ENCODE results near the gene CPXM1.
"Not testable (repeated sequence)": the region's sequence is repeated elsewhere in the genome, so short reads cannot be mapped to it uniquely, and the experiment has no call there.

The CPXM1 gene

GRCh38 chr20:2778602-2779321, 21.7 kb downstream of the CPXM1 start:
- Mint-ChIP-seq H3K27me3 (peaks cover 20% of the 10 kb centered on the region), H3K4me1 (no peaks in the 10 kb centered on the region), H3K27ac (no peak overlapping the region), H3K4me3 (no peak overlapping the region), H3K36me3 (no peaks in the 10 kb centered on the region), H3K9me3 (no peaks in the 10 kb centered on the region)
- no peak for DNase-seq
- CTCF ChIA-PET = interaction anchor here (0.7 kb wide), 1 partner anchor 11 kb away, joined by 3 read pairs; no protein-coding TSS in a partner anchor

- DNase-seq = no peak
- no peaks in the 10 kb centered on the region for H3K36me3 Mint-ChIP-seq
- peaks cover 30% of the 10 kb centered on the region for H3K27me3 Mint-ChIP-seq
- no peak overlapping the region for H3K4me3 Mint-ChIP-seq
- peaks cover 4% of the 10 kb centered on the region for H3K4me1 Mint-ChIP-seq
- H3K27ac Mint-ChIP-seq = no peak overlapping the region
- H3K9me3 Mint-ChIP-seq = no peaks in the 10 kb centered on the region
- CTCF ChIA-PET = no interaction called here
Measured at GRCh38 chr20:2775139-2775538, 25.3 kb downstream of the CPXM1 start.

- Mint-ChIP-seq H3K4me1 (peaks cover 4% of the 10 kb centered on the region), H3K27me3 (peaks cover 43% of the 10 kb centered on the region), H3K27ac (no peak overlapping the region), H3K4me3 (no peak overlapping the region), H3K36me3 (no peaks in the 10 kb centered on the region), H3K9me3 (no peaks in the 10 kb centered on the region)
- CTCF ChIA-PET = interaction anchor here (0.7 kb wide), 1 partner anchor 484 kb away, joined by 3 read pairs; no protein-coding TSS in a partner anchor
- no peak for DNase-seq
Measured at GRCh38 chr20:2773812-2774211, 26.6 kb downstream of the CPXM1 start.

- Mint-ChIP-seq H3K36me3 (no peaks in the 10 kb centered on the region), H3K27me3 (peaks cover 62% of the 10 kb centered on the region), H3K4me1 (peaks cover 4% of the 10 kb centered on the region), H3K4me3 (no peak overlapping the region), H3K27ac (no peak overlapping the region), H3K9me3 (no peaks in the 10 kb centered on the region)
- DNase-seq = no peak
- CTCF ChIA-PET = no interaction called here
Measured at GRCh38 chr20:2771631-2772080, 28.8 kb downstream of the CPXM1 start.

GRCh38 chr20:2770091-2770490, 30.3 kb downstream of the CPXM1 start:
- H3K9me3 Mint-ChIP-seq, H3K4me3 Mint-ChIP-seq, H3K27ac Mint-ChIP-seq, CTCF ChIA-PET, DNase-seq, H3K36me3 Mint-ChIP-seq, H3K4me1 Mint-ChIP-seq: not testable (repeated sequence)
- H3K27me3 Mint-ChIP-seq = peaks cover 59% of the 10 kb centered on the region

GRCh38 chr20:2768632-2769015, 31.8 kb downstream of the CPXM1 start:
- Mint-ChIP-seq H3K4me3 (no peak overlapping the region), H3K4me1 (peaks cover 4% of the 10 kb centered on the region), H3K9me3 (no peaks in the 10 kb centered on the region), H3K27ac (no peak overlapping the region), H3K36me3 (no peaks in the 10 kb centered on the region), H3K27me3 (peaks cover 64% of the 10 kb centered on the region)
- DNase-seq = no peak
- CTCF ChIA-PET = interaction anchor here (1.5 kb wide), 1 partner anchor 16 kb away, joined by 3 read pairs; no protein-coding TSS in a partner anchor

GRCh38 chr20:2767768-2768631, 32.4 kb downstream of the CPXM1 start:
- CTCF ChIA-PET = interaction anchor here (0.6 to 1.5 kb wide), 3 partner anchors 11 to 83 kb away, joined by 3 read pairs; no protein-coding TSS in a partner anchor

GRCh38 chr20:2763186-2763585, 37.2 kb downstream of the CPXM1 start:
- no peak for DNase-seq
- H3K4me1 Mint-ChIP-seq = no peaks in the 10 kb centered on the region
- H3K27me3 Mint-ChIP-seq = peaks cover 60% of the 10 kb centered on the region
- H3K36me3 Mint-ChIP-seq = no peaks in the 10 kb centered on the region
- CTCF ChIA-PET = interaction anchor here (1.0 to 2.0 kb wide), 2 partner anchors 10 to 27 kb away, joined by 3 to 8 read pairs; no protein-coding TSS in a partner anchor
- H3K27ac Mint-ChIP-seq = no peak overlapping the region
- H3K9me3 Mint-ChIP-seq = no peaks in the 10 kb centered on the region
- no peak overlapping the region for H3K4me3 Mint-ChIP-seq

More at GRCh38 chr20:2767768-2768631, 32.4 kb downstream of the CPXM1 start:
- peaks cover 4% of the 10 kb centered on the region for H3K4me1 Mint-ChIP-seq
- peaks cover 63% of the 10 kb centered on the region for H3K27me3 Mint-ChIP-seq
- no peak overlapping the region for H3K27ac Mint-ChIP-seq
- no peak for DNase-seq
- no peak overlapping the region for H3K4me3 Mint-ChIP-seq
- H3K36me3 Mint-ChIP-seq = no peaks in the 10 kb centered on the region
- H3K9me3 Mint-ChIP-seq = no peaks in the 10 kb centered on the region

GRCh38 chr20:2762578-2763131, 37.8 kb downstream of the CPXM1 start:
- no peak for DNase-seq
- Mint-ChIP-seq H3K27ac (no peak overlapping the region), H3K27me3 (peaks cover 55% of the 10 kb centered on the region), H3K9me3 (no peaks in the 10 kb centered on the region), H3K4me1 (no peaks in the 10 kb centered on the region), H3K4me3 (no peak overlapping the region), H3K36me3 (no peaks in the 10 kb centered on the region)
- CTCF ChIA-PET = interaction anchor here (1.1 to 2.0 kb wide), 2 partner anchors 10 to 74 kb away, joined by 3 to 8 read pairs; no protein-coding TSS in a partner anchor

- no peak for DNase-seq
- Mint-ChIP-seq H3K9me3 (no peaks in the 10 kb centered on the region), H3K4me3 (no peak overlapping the region), H3K27me3 (peaks cover 55% of the 10 kb centered on the region), H3K36me3 (no peaks in the 10 kb centered on the region), H3K27ac (no peak overlapping the region), H3K4me1 (no peaks in the 10 kb centered on the region)
- CTCF ChIA-PET = interaction anchor here (0.8 to 1.6 kb wide), 4 partner anchors 9 to 73 kb away, joined by 3 to 6 read pairs (median 4); no protein-coding TSS in a partner anchor
Measured at GRCh38 chr20:2761885-2762284, 38.5 kb downstream of the CPXM1 start.

GRCh38 chr20:2760952-2761305, 39.5 kb downstream of the CPXM1 start:
- no peak overlapping the region for H3K27ac Mint-ChIP-seq
- DNase-seq = no peak
- H3K4me3 Mint-ChIP-seq = no peak overlapping the region
- no peaks in the 10 kb centered on the region for H3K9me3 Mint-ChIP-seq
- H3K36me3 Mint-ChIP-seq = no peaks in the 10 kb centered on the region
- H3K4me1 Mint-ChIP-seq = no peaks in the 10 kb centered on the region
- H3K27me3 Mint-ChIP-seq = peaks cover 64% of the 10 kb centered on the region
- CTCF ChIA-PET = interaction anchor here (0.8 to 2.0 kb wide), 4 partner anchors 8 to 73 kb away, joined by 3 to 6 read pairs (median 5); no protein-coding TSS in a partner anchor

GRCh38 chr20:2760297-2760951, 40.0 kb downstream of the CPXM1 start:
- CTCF ChIA-PET = interaction anchor here (1.4 to 2.0 kb wide), 3 partner anchors 8 to 72 kb away, joined by 3 to 5 read pairs (median 5); no protein-coding TSS in a partner anchor
- no peak for DNase-seq
- Mint-ChIP-seq H3K27ac (no peak overlapping the region), H3K4me3 (no peak overlapping the region), H3K9me3 (no peaks in the 10 kb centered on the region), H3K36me3 (no peaks in the 10 kb centered on the region), H3K4me1 (no peaks in the 10 kb centered on the region), H3K27me3 (peaks cover 69% of the 10 kb centered on the region)

- CTCF ChIA-PET = interaction anchor here (2.0 kb wide), 1 partner anchor 72 kb away, joined by 5 read pairs; no protein-coding TSS in a partner anchor
- Mint-ChIP-seq H3K36me3 (no peaks in the 10 kb centered on the region), H3K4me1 (no peaks in the 10 kb centered on the region), H3K9me3 (no peaks in the 10 kb centered on the region), H3K27me3 (peaks cover 72% of the 10 kb centered on the region), H3K27ac (no peak overlapping the region), H3K4me3 (no peak overlapping the region)
- DNase-seq = peak; percentile 10
Measured at GRCh38 chr20:2759603-2760296, 40.7 kb downstream of the CPXM1 start.
